Vagina (tissue), 2 donors: ENCODE measurements around the gene EGFLAM.

Experiments used
- CTCF ChIP-seq, 3 experiments: fragments of 450-650 bp in 2 of 3; fragments of 200-600 bp in 1 of 3; sonication (generic) in 1 of 3; IDR thresholded peaks; one replicate each; pipeline ENCODE4 v1.5.1; 2017 to 2019; ENCODE audit warnings: antibody characterized with exemption in 3 of 3, mild to moderate bottlenecking in 2 of 3, moderate library complexity in 2 of 3
- POLR2A ChIP-seq, 2 donors: fragments of 450-650 bp; IDR thresholded peaks; one replicate each; pipeline ENCODE4 v1.6.1; 2017; ENCODE audit warnings: antibody characterized with exemption in 2 of 2, mild to moderate bottlenecking in 2 of 2, moderate library complexity in 2 of 2

- TF ChIP-seq CTCF (IDR thresholded peaks at IDR 0.05) = no peak
- no peak for TF ChIP-seq POLR2A (IDR thresholded peaks at IDR 0.05)
These were observed 884 bp upstream of the EGFLAM start for GRCh38 chr5:38257308-38258041.
